ENCODE results near the gene RAB5IF. TPM values are rescaled to one million over a fixed set of nuclear protein-coding genes. Genes with fewer than 3 reads are reported as not detected.

The RAB5IF gene
- total and polyA plus RNA-seq, 2 of the 13 experiments (the other 11 are each of a cell fraction or from before 2014, with no cell fraction given) = 261 to 305 TPM

DNA sequence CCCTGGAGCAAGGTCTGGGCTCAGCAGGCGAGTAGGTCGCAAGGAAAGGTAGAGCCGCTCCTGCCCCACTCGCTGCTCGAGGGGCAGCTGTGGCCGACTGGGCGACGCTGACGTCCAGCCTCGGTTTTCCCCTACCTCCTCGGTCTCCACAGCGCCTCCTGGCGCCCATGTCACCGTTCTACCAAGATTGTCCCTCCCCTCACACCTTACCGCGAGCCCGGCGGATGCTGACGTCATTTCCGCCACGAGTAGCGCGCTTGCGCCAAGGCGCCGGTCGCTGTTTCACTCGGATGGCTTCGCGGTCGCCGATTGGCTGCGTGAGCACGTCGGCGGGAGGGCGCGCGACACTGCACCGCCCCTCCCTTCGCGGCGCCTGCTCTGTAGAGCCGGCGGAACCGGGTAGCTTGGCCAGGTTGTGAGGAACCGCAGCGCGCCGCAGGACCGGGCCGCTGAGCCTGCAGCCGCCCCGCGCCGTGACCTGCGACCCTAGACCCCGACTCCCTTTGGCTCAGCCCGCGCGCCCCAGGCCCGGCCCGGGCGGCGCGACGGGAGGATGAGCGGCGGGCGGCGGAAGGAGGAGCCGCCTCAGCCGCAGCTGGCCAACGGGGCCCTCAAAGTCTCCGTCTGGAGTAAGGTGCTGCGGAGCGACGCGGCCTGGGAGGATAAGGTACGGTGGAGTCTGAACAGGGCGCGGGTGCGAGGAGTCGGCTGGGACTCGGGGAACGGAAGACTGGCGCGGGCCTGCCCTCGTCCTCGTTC is at the start of gene RAB5IF (continued):
- TF ChIP-seq, protein P1, sequence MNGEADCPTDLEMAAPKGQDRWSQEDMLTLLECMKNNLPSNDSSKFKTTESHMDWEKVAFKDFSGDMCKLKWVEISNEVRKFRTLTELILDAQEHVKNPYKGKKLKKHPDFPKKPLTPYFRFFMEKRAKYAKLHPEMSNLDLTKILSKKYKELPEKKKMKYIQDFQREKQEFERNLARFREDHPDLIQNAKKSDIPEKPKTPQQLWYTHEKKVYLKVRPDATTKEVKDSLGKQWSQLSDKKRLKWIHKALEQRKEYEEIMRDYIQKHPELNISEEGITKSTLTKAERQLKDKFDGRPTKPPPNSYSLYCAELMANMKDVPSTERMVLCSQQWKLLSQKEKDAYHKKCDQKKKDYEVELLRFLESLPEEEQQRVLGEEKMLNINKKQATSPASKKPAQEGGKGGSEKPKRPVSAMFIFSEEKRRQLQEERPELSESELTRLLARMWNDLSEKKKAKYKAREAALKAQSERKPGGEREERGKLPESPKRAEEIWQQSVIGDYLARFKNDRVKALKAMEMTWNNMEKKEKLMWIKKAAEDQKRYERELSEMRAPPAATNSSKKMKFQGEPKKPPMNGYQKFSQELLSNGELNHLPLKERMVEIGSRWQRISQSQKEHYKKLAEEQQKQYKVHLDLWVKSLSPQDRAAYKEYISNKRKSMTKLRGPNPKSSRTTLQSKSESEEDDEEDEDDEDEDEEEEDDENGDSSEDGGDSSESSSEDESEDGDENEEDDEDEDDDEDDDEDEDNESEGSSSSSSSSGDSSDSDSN (CRISPR knock-in tag; IDR thresholded peaks at IDR 0.05) = peak; percentile 96
- TF ChIP-seq ETV5 (CRISPR knock-in tag; IDR thresholded peaks at IDR 0.05; ENCODE audit: borderline replicate concordance) (peak; percentile 91), CHD4 (IDR thresholded peaks at IDR 0.05; ENCODE audit: borderline replicate concordance, low read length) (no peak), SOX6 (IDR thresholded peaks at IDR 0.05) (no peak), SOX6 (CRISPR knock-in tag; IDR thresholded peaks at IDR 0.05) (peak; percentile 88), ATAD3A (CRISPR knock-in tag; IDR thresholded peaks at IDR 0.05) (peak; percentile 77; the same call in 1 of the 2 replicates), DR1 (CRISPR knock-in tag; IDR thresholded peaks at IDR 0.05) (peak; percentile 96), CREB1 (IDR thresholded peaks at IDR 0.05) (peak; percentile 100), CREB1 (CRISPR knock-in tag; IDR thresholded peaks at IDR 0.05) (peak; percentile 99), NFIB (CRISPR knock-in tag; IDR thresholded peaks at IDR 0.05; ENCODE audit: borderline replicate concordance) (no peak), CEBPB (IDR thresholded peaks at IDR 0.05; ENCODE audit: borderline replicate concordance, low read depth, low read length) (no peak), ZNF354B (CRISPR knock-in tag; IDR thresholded peaks at IDR 0.05) (peak; percentile 30; the same call in 1 of the 2 replicates), RARA (CRISPR knock-in tag; IDR thresholded peaks at IDR 0.05) (peak; percentile 76), ZNF850 (CRISPR knock-in tag; conservative IDR thresholded peaks at IDR 0.05) (peak; percentile 98), ZBTB1 (CRISPR knock-in tag; IDR thresholded peaks at IDR 0.05; ENCODE audit: borderline replicate concordance) (no peak), ZNF883 (CRISPR knock-in tag; IDR thresholded peaks at IDR 0.05; ENCODE audit: not compliant biosample characterization) (peak; percentile 92)
- TF ChIP-seq, protein P2, sequence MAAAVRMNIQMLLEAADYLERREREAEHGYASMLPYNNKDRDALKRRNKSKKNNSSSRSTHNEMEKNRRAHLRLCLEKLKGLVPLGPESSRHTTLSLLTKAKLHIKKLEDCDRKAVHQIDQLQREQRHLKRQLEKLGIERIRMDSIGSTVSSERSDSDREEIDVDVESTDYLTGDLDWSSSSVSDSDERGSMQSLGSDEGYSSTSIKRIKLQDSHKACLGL (CRISPR knock-in tag; IDR thresholded peaks at IDR 0.05) = peak; percentile 83
- TF ChIP-seq, protein P3, sequence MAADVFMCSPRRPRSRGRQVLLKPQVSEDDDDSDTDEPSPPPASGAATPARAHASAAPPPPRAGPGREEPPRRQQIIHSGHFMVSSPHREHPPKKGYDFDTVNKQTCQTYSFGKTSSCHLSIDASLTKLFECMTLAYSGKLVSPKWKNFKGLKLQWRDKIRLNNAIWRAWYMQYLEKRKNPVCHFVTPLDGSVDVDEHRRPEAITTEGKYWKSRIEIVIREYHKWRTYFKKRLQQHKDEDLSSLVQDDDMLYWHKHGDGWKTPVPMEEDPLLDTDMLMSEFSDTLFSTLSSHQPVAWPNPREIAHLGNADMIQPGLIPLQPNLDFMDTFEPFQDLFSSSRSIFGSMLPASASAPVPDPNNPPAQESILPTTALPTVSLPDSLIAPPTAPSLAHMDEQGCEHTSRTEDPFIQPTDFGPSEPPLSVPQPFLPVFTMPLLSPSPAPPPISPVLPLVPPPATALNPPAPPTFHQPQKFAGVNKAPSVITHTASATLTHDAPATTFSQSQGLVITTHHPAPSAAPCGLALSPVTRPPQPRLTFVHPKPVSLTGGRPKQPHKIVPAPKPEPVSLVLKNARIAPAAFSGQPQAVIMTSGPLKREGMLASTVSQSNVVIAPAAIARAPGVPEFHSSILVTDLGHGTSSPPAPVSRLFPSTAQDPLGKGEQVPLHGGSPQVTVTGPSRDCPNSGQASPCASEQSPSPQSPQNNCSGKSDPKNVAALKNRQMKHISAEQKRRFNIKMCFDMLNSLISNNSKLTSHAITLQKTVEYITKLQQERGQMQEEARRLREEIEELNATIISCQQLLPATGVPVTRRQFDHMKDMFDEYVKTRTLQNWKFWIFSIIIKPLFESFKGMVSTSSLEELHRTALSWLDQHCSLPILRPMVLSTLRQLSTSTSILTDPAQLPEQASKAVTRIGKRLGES (CRISPR knock-in tag; IDR thresholded peaks at IDR 0.05; ENCODE audit: borderline replicate concordance) = 0 out of 2 replicates have a peak, but pooled peaks have one; percentile 69
- TF ChIP-seq, protein P4, sequence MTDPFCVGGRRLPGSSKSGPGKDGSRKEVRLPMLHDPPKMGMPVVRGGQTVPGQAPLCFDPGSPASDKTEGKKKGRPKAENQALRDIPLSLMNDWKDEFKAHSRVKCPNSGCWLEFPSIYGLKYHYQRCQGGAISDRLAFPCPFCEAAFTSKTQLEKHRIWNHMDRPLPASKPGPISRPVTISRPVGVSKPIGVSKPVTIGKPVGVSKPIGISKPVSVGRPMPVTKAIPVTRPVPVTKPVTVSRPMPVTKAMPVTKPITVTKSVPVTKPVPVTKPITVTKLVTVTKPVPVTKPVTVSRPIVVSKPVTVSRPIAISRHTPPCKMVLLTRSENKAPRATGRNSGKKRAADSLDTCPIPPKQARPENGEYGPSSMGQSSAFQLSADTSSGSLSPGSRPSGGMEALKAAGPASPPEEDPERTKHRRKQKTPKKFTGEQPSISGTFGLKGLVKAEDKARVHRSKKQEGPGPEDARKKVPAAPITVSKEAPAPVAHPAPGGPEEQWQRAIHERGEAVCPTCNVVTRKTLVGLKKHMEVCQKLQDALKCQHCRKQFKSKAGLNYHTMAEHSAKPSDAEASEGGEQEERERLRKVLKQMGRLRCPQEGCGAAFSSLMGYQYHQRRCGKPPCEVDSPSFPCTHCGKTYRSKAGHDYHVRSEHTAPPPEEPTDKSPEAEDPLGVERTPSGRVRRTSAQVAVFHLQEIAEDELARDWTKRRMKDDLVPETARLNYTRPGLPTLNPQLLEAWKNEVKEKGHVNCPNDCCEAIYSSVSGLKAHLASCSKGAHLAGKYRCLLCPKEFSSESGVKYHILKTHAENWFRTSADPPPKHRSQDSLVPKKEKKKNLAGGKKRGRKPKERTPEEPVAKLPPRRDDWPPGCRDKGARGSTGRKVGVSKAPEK (CRISPR knock-in tag; IDR thresholded peaks at IDR 0.05; ENCODE audit: borderline replicate concordance) = 0 out of 2 replicates have a peak, but pooled peaks have one; percentile 90

All from HepG2 (cell line).